ENCODE results near the gene PCBP4.
A peak's percentile ranks its signal among the peaks of the same experiment; 100 is the strongest.

PCBP4 gene

DNA sequence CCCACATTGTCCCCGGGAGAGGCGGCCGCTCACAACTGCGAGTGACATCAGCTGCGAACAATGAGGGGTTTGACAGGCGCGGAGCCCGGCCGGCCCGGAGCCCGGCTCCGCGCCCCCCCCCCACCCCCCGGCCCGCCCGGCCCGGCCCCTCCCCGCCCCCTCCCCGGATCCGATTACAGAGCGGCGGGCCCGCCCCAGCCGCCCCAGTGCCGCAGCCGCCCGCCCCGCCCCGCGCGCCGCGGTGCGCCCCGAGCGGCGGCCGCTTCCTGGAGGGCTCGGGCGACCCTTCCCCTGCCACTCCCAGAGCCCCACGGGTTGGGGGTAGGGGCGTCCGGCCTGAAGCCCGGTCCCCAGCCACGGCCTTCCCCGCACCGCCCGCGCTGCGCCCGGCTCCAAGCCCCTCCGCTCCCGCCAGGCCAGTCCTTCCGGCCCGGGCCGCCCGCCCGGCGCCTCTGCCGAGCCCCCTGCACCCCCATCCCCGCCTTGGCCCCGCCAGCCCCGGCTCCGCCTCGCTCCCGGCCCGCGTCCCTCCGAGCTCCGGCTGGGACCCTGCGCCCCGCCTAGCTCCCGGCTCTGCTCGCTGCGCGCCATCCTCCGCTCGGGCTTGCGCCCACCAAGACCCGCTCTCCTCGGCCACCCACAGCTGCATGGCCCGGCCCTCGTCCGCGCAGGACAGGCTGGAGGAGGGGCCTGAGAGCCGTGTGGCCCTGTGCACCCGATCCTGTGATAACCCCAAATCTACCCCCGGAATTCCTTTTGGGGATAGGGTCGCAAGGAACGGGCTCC lies at the start of gene PCBP4:
PCBP4 (minus strand) TSS at position 71 of the 786 bp plus-strand sequence. CDS start 6,214 bp downstream, outside the sequence.
- DNase-seq = peak; percentile 46

- DNase-seq = no peak
These were observed 48.4 kb upstream of the PCBP4 start for GRCh38 chr3:52015438-52016228.

GRCh38 chr3:52014613-52015012 lies 47.4 kb upstream of the PCBP4 start:
- no peak for DNase-seq

- no peak for DNase-seq
These were observed 46.7 kb upstream of the PCBP4 start for GRCh38 chr3:52013802-52014598.

DNA sequence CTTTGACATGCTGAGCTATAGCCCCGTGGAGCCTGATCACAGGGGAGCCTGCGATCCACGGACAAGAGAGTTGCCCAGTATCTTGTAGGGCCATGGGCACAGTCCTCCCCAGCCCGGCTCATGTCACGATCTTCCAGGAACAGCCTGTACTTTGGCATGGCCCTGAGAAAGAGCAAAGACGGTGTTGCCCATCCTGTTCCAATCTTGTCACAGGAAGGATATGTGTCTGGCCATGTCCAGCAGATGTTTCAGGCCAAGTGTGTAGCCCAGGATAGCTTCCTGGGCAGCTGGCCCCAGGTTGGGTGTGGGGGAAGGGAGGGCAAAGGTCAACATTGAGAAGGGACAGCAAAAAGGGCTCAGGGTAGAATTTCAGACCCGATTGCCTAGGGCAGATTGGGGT lies 45.4 kb upstream of the PCBP4 start:
- no peak for DNase-seq

DNA sequence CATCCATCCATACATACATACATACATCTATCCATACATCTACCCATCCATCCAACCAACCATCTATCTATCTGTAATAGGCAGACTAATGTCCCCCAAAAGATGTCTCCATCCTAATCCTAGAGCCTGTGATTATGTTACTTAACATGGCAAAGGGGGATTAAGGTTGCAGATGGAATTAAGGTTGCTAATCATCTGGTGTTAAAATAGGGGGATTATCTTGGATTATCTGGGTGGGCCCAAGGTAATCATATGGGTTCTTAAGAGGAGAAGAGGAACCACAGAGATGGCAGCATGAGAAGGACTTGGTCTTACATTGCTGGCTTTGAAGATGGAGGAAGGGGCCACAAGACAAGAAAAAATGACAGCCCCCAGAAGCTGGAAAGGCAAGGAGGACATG lies 43.2 kb upstream of the PCBP4 start:
- DNase-seq = no peak

GRCh38 chr3:52007291-52007690 lies 40.0 kb upstream of the PCBP4 start:
- DNase-seq = no peak

- DNase-seq = no peak
These were observed 39.5 kb upstream of the PCBP4 start for GRCh38 chr3:52006820-52007133.

DNA sequence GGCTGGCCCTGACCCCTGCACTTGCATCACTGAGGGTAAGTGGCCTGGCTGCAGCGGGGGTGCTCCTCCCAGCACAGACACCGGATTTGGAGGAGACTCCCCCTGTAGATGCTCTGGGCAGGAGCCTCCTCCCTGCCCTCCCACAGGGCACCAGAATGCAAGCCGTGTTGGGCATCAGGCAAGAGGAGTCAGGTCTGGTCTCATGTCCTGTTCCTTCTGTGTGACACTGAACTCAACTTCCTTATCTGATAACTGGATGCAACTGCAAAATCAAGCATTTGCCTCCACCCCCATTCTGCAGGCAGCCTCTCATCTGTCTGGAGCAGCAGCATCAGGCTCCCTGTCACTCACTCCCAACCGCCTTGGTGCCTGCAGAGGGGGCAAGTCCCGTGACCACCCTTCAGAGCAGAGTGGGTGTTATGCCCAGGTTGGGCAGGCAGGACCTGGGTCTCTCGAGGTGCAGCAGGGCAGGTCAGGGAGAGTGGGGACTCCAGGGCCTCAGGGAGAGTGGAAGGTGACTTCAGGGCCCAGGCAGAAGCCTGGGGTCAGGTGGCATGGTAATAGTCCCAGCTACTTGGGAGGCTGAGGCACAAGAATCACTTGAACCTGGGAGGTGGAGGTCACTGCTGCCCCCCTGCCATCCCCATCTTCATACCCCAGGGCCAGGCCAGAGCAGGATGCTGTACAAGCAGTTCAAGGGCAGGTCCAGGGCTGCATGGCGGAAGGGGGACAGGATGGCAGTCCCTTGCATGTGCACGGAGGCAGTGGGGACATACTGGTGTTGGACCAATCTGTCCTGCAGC lies 39.0 kb upstream of the PCBP4 start:
- no peak for DNase-seq

GRCh38 chr3:52005571-52005986 lies 38.3 kb upstream of the PCBP4 start:
- DNase-seq = no peak

- no peak for DNase-seq
These were observed 37.7 kb upstream of the PCBP4 start for GRCh38 chr3:52004906-52005395.

- no peak for DNase-seq
These were observed 37.0 kb upstream of the PCBP4 start for GRCh38 chr3:52004163-52004787.

DNA sequence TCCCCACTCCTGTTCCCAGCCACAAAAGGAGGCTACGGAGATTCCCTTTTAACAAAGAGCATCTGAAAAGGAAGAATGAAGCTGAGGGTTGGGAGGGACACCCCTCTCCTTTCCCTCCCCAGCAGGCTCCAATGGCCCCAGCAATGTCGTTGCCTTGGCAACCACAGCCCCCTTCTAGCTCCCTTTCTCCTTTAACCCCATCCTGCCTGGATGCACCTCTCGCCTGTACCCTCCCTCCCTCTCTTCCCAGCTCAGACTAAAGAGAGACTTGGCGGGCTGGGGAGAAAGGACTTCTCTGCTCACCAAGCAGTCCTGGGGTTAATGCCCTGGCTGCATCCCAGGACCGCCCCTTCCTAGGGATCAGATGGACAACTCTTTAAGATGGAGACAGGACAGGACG lies 35.5 kb upstream of the PCBP4 start:
- no peak for DNase-seq

GRCh38 chr3:52001443-52001974 lies 34.3 kb upstream of the PCBP4 start:
- peak; percentile 89 for DNase-seq

GRCh38 chr3:51999846-52000245 lies 32.6 kb upstream of the PCBP4 start:
- DNase-seq = no peak

DNA sequence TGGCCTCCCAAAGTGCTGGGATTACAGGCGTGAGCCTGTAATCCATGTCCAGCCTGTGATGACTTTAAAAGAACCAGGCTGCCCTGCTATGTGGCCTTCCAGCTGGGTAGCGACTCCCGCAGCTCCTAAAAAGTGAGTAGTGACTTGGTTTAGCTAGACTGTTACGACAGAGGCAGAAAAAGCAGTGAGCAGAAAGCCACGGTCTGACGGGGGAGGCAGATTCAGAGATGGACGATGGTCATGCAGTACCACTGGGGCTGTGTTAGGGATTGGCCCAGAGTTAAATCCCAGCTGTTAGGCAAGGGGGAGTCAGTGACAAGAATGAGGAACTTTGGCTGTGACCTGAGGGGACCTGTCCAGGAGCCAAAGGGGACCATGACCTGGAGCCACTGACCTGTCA lies 31.5 kb upstream of the PCBP4 start:
- DNase-seq = no peak

DNA sequence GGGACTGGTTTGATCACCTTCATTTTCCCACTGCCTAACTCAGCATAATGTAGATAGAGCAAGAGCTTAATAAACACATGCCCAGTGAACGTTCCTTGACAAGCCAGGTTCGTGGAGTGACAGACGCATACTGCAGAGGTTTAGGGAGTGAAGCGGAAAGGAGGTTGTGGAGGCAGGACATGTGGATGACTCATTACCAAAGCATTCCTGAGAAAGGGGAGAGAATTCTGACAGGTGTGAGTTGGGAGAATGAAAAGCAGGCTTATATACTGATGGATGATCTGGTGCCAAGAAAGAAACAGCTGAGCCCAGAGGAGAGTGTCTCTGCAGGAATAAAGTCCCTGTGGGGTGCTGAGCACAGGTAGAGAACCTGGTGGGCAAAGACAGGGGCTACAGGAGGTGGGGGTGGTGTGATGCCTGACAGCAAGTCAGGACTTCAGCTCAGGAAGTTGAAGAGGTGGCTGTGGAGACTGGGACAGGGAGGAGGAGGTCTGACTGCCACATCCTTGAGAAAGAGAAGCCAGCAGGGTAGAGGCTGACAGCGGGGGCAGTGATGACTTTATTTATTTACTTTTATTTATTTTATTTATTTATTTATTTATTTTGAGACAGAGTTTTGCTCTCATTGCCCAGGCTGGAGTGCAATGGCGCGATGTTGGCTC lies 30.8 kb upstream of the PCBP4 start:
- DNase-seq = no peak

- no peak for DNase-seq
These were observed 29.9 kb upstream of the PCBP4 start for GRCh38 chr3:51997172-51997571.

GRCh38 chr3:51995346-51996163 lies 28.3 kb upstream of the PCBP4 start, which contains the start of gene RPL29:
RPL29 (minus strand) TSS chr3:51995895; CDS start chr3:51995461, 434 bp downstream.
- DNase-seq = peak; percentile 95

GRCh38 chr3:51994530-51994929 lies 27.3 kb upstream of the PCBP4 start:
- DNase-seq = no peak
